Stimulated activated CD8-positive, alpha-beta memory T cell treated with anti-CD3 and anti-CD28 coated beads, Interleukin-4, amount 100 ng/mL, for 1 hour (primary cell): Measurements from ENCODE around the gene TICAM1.

Experiments
- DNase-seq, 2 donors: peaks; one replicate each; pipeline ENCODE4 v3.0.0-alpha.2; 2020; ENCODE audit warnings: low read depth in 2 of 2, low spot score in 1 of 2

TICAM1 gene

DNA sequence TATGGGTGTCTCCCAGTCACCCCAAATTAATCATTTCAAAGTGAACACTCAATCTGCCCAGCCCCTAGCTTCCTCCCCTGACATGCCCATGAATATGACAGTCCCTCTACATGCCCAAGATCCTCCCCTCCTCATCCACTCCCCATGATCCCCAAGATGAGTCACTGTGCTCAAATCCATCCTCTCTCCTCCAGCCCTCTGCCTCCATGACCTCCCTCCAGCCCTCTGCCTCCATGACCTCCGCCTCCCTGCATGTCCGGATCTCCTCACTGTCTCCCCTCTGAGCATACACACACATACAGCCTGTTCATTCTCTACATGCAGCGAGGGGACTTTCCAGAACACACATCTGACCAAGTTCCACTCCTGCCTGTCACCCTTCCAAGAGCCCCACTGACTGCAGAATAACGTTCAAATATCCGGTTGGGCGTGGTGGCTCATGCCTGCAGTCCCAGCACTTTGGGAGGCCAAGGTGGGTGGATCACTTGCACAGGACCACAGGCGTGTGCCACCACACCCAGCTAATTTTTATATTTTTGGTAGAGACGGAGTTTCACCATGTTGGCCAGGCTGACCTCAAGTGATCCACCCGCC, 58.4 kb downstream of the TICAM1 start:
- DNase-seq: no peak

DNA sequence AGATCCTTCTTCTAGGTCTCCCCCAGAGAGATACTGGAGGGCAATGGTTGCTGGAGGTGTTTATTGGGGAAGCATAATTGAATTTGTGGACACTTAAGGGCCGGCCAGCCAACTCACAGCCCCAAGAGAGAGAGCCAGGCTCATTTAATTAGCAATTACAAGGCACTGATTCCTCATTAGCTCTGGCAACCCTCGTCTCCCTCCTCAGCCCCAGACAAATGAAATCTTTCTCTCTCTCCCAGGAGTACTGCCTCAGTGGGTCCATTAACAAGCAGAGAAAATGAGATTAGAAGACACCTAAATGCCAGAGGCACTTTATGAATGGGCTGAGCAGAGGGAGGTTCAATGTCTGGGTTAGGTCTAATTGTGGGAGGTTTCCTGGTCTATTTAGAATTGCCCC, 58.9 kb downstream of the TICAM1 start:
- DNase-seq: no peak

DNA sequence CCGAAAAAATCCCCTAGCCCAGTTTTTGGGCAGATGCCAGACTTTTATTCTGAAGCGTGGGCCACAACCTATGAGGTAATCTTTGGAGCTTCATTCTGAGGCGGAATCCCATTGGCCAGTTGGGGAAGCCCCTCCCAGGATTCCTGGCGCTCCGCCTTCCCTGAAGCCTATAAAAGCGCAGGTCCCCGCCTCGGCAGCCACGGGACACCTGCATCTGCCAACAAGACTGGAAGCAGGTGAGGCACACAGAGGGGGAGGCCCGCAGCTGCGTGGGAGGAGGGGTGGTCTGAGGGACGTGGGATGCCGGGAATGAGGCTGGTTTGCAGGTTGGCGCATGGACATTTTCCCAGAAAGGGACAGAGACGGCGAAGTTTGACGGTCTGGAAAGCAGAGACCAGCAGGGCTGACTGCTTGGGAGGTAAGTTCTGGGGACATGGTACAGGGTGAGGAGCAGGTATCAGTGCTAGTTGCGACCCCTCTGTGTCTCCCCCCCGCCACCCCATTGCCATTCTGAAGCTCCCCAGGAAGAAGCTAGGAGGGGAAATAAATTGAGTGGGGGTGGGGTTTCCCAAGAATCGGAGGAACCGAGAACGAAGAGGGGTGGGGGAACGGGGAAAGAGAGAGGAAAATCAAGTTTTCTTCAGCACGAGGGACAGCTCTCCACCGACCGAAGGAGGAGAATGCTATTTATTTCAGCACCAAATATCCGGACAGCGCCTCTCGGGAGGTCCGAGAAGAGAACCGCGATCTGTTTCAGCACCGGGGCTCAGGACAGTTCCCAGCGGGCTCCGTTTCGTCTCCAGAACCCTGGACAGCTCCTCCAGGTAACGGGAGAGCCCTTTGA, 62.4 kb downstream of the TICAM1 start:
- DNase-seq: peak; percentile 36 to 61
